Middle frontal gyrus (tissue), 1 donor: ENCODE results near the gene CALCOCO2.
"Not testable (repeated sequence)": the region's sequence is repeated elsewhere in the genome, so short reads cannot be mapped to it uniquely, and the experiment has no call there.

Experiments
- DNase-seq: peaks from one replicate; pipeline ENCODE4 v3.0.0-alpha.2; 2015; ENCODE audit warnings: low spot score; ENCODE audit errors: extremely low spot score

Gene CALCOCO2

DNA sequence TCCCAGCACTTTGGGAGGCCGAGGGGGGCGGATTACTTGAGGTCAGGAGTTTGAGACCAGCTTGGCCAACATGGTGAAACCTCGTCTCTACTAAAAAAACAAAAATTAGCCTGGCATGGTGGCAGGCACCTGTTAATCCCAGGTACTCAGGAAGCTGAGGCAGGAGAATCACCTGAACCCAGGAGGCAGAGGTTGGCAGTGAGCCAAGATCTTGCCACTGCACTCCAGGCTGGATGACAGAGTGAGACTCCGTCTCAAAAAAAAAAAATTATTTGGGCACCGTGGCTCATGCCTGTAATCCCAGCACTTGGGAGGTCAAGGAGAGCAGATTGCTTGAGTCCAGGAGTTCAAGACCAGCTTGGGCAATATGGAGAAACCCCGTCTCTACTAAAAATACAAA, 9.9 kb upstream of the CALCOCO2 start:
- DNase-seq = not testable (repeated sequence)

DNA sequence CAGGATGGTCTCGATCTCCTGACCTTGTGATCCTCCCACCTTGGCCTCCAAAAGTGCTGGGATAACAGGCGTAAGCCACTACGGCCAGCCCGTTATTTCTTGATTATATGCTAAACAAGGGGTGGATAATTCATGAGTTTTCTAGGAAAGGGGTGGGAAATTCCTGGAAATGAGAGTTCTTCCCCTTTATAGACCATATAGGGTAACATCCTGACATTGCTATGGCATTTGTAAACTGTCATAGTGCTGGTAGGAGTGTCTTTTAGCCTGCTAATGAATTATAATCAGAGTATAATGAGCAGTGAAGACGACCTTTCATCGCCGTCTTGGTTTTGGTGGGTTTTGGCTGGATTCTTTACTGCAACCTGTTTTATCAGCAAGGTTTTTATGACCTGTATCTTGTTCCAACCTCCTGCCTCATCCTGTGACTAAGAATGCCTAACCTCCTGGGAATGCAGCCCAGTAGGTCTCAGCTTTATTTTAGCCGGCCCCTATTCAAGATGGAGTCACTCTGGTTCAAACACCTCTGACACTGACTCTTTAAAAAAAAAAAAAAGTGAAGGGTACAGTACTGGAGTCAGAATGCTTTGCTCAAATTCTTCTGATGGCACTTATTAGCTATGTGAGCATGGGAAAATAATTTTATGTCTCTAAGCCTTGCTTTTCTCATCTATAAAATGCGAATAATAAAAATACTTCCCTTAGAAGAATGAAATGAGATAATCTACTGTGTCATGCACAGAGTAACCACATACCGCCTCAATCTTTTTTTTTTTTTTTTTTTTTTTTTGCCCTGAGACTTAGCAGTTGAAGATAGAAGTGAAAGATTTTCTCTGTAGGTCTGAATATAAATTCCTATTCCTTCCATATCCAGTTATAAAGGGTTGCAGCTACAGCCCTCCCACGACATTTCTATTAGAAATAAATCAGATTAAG, 5.1 kb upstream of the CALCOCO2 start:
- no peak for DNase-seq

DNA sequence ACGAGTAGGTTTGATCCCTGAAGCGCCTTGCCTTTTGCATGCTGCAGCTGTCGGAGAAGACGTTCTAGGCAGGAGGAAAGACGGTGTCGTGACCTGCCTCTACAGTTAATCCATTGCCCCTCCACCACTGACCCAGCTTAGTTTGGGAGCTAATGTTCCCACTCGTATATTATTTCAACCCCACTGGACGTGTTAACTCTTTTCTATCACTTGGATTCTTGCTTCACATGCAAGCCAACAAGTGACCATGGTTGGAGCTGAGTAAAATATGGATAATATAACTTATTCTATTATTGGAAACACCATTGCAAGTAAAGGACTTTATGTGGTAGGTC, 681 bp downstream of the CALCOCO2 start:
- no peak for DNase-seq

DNA sequence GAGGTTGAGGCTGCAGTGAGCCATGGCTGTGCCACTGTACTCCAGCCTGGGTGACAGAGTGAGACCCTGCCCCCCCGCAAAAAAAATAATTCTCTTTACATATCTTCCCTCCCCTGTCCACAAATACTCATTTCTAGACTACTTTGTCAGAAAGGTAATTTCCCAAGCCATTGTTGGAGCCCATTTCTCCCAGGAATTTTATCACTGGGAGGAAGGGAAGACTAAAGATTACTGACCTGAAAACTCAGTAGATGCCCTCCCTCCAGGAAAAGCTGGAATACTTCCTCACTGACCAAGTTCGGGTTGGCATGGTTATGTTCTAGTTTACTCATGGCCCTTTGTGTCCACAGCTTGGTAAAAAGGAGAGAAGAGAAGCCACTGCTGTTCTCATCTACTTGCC, 4.1 kb downstream of the CALCOCO2 start:
- no peak for DNase-seq

DNA sequence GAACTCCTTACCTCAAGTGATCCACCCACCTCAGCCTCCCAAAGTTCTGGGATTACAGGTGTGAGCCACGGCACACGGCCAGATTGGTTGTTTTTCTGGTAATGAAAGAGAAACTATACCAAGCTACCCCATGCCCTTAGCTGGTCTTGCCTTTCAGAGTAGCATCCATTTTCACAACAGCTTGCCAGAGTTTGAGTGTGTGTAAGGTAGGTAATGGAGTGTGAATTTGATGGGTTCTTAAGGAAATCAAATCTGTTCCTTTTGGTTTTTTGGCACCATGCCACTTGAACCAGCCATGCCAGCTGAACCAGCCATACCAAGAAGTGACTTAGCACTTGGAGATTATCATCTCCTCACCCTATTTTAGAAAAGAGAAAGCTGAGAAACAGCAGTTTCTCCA, 5.1 kb downstream of the CALCOCO2 start:
- no peak for DNase-seq

DNA sequence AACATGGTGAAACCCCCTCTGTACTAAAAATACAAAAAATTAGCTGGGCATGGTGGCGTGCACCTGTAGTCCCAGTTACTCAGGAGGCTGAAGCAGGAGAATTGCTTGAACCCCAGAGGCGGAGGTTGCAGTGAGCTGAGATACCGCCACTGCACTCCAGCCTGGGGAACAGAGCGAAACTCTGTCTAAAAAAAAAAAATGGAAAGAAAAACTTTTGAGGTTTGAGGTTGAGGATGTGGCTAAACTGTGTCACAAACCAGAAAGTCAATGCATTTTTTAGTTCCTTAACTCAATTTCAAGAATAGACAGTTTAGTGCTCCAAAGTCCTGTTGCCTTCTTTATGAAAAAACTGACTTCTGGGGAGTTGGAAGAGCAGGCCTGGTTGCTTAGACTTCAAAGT, 6.6 kb downstream of the CALCOCO2 start:
- DNase-seq = not testable (repeated sequence)

DNA sequence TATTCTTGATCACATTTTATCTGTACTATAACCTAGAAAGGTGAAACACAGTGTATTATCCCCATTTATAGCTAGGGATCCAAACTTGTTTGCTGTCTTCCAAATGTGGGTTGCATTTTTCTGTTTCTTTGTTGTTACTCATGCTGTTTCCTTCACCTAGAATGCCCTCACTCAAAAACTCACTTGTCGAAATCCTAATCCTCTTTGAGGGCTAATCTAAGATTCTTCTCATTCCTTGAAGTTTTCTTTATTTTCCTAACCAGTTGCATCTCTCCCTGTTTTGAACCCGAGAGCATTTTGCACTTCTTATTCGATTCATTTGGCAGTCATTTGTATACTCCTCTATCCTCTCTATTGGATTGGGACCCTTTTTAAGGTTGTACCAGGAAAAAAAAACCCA, 9.6 kb downstream of the CALCOCO2 start:
- no peak for DNase-seq

DNA sequence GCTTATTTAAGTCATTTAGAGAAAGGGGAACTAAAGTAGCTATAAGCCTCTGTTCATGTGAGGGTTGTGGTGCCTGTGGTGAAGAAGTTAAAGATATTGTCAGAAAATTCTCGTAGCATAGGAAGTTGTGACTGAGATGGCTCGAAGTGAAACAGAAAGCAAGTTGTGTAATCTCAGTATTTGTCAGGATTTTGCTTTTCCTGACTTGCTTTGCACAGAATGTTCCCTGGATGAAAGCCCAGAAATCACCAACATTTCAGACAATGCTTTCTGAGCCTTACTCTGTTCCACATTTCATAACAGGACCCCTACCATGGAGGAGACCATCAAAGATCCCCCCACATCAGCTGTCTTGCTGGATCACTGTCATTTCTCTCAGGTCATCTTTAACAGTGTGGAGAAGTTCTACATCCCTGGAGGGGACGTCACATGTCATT, 10.6 kb downstream of the CALCOCO2 start:
- DNase-seq = peak; percentile 56

DNA sequence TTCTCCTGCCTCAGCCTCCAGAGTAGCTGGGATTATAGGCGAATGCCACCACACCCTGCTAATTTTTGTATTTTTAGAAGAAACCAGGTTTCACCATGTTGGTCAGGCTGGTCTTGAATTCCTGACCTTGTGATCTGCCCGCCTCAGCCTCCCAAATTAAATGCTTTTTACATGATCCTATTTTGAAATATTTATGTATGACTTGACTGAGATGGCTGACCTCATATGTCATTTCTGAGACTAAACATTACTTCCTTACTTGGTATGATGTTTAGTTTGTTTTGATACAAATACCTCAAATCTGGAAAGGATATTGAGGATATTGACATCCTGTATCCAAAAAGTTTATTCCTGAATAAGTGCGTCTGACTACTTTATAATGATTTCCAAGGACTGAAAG, 11.9 kb downstream of the CALCOCO2 start:
- no peak for DNase-seq

DNA sequence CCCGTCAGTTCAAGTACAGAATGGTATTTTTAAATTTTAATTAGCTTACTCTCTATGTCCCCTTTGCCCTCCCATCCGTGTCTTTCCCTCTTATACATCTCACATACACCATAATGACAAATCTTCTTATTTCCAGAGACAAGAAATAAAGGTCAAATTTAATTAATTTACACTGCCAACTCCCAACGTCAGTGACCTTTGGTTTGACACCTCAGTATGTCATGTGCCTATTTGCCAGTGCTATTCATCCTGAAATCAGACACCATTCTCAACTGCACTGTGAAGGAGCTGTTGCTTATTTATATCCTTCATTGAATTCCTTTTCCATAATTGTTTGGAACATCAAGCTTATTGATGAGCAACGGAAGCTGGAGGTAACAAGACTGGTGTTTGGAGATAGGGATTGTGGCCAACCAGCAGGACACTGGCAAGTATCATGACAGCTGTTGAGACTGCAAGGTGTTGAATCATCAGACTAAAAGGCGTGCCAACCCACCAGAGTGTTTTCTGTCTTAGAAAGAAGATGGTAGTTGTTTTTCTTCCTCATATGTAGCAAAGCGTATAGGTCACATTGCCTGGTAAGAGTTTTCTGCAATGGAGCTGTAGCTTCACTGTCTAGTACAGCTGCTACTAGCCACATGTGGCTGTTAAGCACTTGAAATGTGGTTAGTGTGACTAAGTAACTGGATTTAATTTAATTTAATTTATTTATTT, 12.5 kb downstream of the CALCOCO2 start:
- DNase-seq = no peak

DNA sequence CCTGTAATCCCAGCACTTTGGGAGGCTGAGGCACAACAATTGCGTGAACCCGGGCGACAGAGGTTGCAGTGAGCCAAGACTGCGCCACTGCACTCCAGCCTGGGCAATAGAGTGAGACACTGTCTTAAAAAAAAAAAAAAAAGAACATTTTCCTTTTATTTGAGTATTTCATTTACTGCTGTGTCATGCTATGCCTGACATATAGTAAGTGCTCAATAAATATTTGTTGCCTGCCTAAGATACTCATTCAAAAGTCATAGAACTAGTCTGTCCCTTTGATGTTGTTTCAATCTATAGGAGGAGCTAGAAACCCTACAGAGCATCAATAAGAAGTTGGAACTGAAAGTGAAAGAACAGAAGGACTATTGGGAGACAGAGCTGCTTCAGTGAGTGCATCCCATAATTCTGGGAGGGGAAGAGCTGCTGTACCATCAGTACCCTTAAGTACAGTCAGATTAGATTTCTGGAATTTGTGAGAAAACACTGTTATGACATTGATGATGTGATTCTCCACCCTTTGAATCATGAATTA, 20.0 kb downstream of the CALCOCO2 start:
- DNase-seq = no peak

DNA sequence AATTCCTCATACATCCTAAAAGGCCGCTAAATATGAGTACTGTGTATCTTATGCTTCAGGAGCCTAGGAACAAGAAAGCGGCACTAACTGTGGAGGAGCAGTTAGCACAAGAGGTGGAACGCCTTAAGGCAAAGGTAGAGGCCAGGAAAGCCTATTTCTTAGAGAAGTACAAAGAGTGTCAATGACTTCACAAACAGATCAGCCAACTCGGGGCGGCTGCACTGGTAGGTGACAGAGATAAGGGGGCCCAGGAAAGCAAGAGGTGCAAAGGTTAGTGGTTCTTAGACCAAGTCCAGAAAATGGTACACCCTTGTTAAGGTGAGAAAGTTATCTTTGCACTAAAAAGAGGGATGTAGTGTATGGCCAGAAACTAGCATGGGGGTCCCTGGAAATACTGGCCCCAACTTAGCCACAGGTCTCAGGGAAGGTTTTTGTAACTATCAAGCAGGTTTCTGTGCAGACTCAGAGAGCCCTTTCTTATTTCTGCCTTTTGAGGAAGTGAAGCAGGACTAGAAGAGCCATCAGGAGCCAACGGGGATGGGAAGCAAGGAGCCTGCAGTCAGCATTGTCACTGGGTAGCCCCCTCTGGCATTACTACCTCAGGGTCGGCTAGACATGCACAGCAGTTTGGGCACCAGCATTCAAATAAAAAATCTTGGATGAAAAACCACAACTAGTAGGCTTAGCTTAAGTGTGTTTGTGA, 24.1 kb downstream of the CALCOCO2 start:
- DNase-seq = no peak

DNA sequence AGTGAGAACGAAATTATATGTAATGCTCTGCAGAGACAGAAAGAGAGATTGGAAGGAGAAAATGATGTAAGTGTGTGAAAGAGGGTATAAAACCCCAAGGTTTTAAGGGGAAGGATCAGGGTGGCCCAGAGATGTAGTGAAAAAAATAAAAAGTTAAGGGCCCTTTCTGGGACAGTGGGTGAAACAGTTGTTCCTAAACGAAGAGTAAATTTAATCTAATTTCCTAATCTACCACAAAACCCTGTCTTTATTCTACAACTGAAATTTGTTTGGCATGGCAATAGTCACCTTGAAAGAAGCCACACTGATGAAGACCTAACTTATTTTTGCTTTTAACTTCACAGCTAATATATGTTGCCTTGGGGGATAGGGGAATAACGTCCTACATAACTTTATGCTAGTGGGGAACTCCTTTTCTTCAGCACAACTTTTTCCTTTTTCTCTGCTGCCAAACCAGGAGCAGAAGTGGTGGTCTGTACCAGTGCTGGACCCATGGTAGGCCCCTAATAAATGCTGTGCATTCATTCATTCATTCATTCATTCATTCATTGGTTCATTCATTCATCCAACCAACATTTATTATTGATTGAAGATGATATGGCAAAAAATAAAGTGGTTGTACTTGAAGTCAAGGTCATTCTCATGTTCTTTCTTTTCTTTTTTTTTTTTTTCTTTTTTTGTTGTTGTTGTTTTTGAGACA, 25.4 kb downstream of the CALCOCO2 start:
- DNase-seq = no peak

DNA sequence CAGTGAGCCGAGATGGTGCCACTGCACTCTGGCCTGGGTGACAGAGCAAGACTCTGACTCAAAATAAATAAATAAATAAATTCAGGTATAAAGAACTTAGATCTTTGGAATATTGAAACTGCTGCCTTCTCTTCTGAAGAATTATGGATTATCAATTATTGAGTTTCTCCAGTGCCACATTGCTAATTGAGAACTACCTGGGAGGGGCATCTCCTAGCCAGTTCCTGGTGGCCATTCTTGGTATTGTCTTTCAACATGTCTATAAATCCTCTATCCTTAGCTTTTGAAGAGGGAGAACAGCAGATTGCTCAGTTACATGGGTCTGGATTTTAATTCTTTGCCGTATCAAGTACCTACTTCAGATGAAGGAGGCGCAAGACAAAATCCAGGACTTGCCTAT, 29.2 kb downstream of the CALCOCO2 start:
- DNase-seq = no peak

DNA sequence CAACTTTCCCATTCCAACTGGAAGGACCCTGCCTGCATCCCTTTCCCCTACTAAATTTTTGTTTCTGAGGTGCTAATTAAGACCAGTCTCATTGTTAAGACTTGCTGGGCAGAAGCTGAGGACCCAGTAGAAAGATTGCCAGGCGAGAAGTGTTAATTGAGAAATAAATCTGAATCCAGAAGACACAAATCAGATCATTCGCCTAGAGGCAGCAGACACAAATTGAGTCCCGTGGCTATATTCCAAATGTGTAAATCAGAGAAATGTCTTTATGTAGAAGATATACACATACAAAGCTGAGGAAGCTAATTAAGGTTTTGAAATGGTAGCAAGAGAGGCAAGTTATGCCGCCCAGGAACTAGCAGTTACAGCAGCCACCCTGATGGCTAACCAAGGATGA, 29.6 kb downstream of the CALCOCO2 start:
- DNase-seq = no peak

DNA sequence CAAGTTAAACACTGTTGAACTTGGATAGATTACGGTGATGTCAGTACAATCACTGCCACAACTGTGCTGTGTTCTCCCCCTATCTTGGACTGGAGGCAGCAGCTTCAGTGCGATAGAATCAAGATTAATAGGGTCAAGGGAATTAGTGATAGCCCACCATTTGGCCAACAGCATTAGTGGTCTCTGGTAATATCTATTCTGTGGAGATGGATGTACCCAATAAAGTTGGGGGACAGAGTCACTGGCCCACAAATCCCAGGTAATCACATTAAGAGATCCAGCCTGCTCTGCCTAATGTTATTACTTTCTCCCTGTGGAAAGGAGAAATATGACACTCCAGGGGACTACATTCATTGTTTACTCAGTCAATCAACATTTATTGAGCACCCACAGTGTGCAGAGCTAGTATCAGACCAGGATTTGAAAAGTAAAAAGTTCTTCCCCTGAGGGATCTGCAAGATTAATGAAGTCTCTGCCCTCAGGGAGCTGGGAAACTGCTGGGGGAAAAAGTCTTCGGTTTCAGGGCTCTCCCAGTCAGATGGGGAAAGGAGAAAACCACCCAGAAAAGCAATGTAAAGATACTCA, 38.2 kb downstream of the CALCOCO2 start:
- DNase-seq = no peak

DNA sequence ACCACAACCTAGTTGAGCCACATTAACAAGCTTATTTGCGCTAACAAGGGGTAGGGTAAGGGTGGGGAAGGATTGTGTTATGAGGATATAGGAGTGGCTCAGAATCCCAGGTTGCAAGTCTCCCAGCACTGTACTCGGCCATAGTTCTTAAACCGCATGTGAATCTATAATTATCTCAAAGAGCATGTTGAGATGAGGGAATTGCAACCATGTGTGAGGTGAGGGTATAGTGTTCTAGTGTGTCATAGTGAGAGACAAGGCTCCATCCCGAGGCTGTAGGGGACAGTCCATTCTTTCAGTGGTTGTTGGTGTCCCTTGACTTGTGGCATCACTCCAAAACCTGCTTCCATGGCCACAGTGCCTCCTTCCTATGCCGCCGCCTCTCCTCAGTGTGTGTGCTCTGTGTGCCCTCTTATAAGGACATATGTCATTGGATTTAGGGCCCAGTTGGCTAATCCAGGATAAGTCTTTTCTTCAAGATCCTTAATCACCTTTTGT, 39.0 kb downstream of the CALCOCO2 start:
- DNase-seq = no peak

DNA sequence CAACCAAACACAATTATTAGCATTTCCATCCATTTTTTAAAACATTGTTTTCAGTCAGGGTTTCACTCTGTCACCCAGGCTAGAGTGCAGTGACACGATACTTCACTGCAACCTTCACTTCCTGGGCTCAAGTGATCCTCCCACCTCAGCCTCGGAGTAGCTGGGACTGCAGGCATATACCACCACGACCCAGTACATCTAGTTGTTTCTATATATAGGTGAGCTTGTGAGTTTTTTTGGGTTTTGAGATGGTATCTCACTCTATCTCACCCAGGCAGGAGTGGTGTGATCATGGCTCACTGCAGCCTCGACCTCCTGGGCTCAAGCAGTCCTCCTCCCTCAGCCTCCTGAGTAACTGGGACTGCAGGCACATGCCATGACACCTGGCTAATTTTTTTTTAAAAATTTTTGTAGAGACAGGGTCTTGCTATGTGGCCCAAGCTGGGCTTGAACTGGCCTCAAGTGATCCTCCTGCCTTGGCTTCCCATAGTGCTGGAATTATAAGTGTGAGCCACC, 40.3 kb downstream of the CALCOCO2 start:
- no peak for DNase-seq

DNA sequence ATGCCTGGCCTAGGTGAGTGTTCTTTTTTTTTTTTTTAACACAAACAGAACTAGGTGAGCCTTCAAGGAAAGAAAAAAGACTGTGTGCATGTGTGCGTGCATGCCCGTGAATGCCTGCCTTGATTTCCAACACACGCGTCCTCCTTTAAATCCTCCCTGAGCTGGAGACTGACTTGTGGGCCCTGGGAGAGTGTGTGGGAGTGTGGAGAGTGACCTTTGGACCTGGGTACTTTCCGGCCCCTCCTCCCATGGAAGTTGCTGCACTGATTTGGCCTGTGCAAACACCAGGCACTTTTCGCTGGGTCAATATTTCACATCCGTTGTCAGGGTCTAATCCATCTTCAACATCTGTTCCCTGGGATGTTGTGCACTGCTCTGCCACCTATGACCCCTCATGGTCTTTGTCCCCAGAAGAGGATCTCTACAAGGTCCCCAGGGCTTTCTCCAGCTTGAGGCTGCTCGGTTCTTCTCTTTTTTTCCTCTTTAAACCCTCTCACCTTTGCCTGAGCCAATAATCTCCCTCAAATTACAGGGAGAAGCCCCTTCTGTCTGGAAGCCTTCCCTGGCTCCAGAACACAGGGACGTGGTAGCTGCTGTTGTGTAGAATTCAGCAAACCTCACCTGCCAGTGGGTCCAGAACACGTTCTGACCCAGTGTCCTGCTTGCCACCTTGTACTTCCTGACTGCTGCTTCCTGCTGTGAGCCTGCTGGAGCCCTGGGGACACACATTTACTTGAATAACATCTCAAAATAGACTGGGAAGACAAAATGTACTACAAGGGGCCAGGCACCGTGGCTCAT, 40.9 kb downstream of the CALCOCO2 start:
- DNase-seq = no peak

DNA sequence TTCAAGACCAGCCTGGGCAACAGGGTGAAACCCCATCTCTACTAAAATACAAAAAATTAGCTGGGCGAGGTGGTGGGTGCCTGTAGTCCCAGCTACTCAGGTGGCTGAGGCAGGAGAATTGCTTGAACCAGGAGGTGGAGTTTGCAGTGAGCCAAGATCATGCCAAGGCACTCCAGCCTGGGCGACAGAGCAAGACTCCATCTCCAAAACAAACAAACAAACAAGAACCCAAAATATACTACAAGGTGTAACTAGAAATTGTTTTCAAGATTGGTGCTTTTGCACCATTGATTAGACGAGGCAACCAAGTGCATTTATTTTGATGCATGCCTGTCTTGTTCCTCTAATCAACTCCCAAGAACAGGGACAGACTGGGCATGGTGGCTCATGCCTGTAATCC, 41.6 kb downstream of the CALCOCO2 start:
- not testable (repeated sequence) for DNase-seq
